NCI-H446 treated with DMSO at 0.1 percent for 48 hours (cell line): Measurements from ENCODE around the gene GOPC.

Source experiments
- DNase-seq: peaks from one replicate; lab custom pipeline; 2025; lab: John Stamatoyannopoulos, UW

The GOPC gene

GRCh38 chr6:117595099-117595923 is 7.0 kb downstream of the GOPC start:
- no peak for DNase-seq

- DNase-seq: no peak
Observed at GRCh38 chr6:117592983-117593759, 9.1 kb downstream of the GOPC start.

DNA sequence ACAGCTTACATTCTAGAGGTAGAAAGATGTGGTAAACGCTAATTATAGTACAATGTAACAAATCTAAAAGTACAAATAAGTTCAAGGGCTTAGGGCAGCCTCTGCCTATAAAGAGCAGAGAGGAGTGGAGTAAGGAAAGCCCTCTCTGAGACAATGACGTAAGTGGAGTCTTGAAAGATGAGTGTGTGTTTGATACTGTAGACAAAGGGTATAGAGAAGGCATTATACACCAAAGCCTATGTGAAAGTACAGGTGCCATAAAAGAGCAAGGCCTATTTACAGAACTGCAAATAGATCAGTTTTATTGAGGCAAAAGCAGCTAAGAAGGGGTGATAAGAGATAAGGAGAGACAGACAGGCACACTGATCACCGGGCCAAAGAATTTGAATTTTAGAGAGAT is 10.9 kb downstream of the GOPC start:
- DNase-seq: no peak

GRCh38 chr6:117590447-117590846 is 11.9 kb downstream of the GOPC start:
- no peak for DNase-seq

DNA sequence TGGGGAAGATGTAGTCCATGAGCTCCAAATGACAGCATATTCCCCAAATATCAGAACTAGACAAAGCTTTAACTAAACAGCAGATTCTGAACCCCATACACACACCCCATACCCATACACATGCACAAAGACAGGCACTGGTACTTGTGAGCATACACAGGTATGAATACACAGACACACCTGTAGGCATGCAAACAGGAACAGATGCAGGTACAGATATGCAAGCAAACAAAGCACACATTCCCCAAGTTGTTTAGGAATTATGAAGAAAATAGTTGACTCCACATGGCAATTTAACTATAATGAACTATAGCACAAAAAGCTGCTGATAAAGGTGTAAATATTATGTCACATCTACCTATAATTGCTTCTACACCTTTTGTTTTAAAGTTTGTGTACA is 16.7 kb downstream of the GOPC start:
- DNase-seq: no peak

- no peak for DNase-seq
Observed at GRCh38 chr6:117574198-117574597, 28.1 kb downstream of the GOPC start.

GRCh38 chr6:117573006-117573680 is 29.2 kb downstream of the GOPC start:
- DNase-seq: no peak

- no peak for DNase-seq
Observed at GRCh38 chr6:117568831-117569410, 33.4 kb downstream of the GOPC start.

DNA sequence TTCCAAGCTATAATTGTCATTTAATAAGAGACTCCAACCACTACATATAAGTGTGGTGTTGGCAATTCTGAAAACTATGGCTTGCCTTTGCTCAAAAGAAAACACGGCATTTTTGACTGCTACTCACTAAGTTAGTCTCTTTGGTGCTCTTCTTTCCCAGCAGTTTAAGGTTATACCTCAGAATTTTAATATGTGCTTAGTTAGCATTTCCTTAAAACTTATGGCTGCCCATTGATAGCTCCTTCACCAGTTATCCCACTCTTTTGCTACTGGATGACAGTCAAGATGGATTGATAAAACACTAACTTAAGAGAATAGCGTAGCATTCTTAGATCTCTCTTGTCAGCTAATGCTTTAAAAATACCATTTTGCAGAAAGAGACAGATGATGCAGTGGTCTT is 34.1 kb downstream of the GOPC start:
- no peak for DNase-seq

- no peak for DNase-seq
Observed at GRCh38 chr6:117564681-117565080, 37.6 kb downstream of the GOPC start.

DNA sequence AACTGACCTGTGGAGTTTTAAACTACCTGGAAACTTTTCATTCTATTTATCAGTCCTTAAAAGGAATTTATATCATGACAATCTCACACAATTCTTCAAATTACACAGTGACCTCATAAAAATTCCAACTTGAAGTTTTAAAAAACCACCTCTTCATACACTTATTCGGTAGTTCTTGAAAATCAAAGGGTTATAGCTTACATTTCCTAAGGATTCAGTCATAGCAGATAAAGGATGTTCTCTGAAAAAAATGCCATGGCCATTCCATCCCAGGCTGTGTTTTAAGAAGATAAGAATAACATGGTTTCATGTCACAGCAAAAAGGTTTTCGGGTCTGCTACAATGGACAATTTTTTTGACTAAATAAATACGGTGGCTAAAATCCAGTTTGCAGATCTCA is 41.2 kb downstream of the GOPC start:
- DNase-seq: no peak

DNA sequence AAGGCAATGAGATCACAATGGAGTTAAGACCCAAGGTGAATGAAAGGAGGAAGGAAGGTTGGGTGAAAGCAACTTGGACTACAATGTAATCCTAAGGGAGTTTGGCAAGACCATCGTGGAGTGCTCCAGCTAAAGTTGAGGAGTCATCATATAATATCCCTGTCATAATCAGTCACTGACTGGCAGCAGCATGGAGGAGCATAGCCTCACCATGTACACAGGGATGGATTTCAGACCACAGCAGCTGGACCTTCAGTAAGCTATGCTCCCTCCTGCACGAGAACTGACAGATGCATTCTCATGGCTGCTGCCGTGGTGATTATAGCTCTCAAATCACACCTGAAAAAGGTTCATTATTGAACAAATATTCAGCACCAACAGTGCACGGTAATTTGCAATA is 43.0 kb downstream of the GOPC start:
- no peak for DNase-seq

DNA sequence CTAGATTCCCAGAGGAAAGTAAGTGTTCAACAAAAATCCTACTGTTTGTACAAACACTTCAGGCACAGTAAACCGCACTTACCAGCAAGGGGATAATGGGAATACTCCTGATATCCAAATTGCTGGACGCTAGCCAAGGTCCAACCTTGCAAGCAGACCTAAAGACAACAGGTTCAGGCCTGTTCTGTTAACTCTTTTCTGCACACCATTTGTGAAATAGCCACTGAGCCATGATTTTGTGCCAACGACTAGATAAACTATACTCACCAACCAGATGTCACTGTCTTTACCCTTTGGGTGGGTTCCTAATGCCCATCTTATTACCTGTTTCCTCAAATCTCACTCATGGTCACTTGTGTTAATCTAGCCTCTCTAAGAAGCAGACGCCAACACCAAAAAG is 43.5 kb downstream of the GOPC start:
- DNase-seq: no peak

GRCh38 chr6:117557951-117558350 is 44.4 kb downstream of the GOPC start:
- no peak for DNase-seq

DNA sequence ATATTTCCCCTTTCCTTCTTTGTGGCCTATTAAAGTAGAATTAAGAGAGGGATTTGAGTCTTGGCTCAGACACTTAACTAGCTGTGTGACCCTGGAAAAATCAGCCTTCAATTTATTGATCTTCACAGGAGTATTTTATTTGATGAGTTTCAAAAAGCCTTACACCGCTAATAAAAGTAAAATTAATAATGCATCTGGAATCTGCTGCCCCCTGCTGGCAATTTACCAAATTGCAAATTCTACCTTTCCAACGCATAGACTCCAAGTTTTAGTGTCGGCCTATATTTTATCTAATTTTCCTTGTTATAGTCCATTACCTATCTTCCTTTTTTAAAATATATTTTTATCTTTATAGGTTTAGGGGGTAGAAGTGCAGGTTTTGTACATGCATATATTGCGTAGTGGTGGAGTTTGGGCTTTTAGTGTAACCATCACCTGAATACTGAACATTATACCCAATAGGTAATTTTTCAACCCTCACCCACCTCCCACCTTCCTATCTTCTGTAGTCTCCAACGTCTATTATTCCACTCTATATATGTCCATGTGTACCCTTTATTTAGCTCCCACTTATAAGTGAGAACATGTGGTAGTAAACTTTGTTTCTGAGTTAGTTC is 46.3 kb downstream of the GOPC start:
- DNase-seq: no peak

GRCh38 chr6:117555262-117555849 is 47.0 kb downstream of the GOPC start:
- DNase-seq: no peak

DNA sequence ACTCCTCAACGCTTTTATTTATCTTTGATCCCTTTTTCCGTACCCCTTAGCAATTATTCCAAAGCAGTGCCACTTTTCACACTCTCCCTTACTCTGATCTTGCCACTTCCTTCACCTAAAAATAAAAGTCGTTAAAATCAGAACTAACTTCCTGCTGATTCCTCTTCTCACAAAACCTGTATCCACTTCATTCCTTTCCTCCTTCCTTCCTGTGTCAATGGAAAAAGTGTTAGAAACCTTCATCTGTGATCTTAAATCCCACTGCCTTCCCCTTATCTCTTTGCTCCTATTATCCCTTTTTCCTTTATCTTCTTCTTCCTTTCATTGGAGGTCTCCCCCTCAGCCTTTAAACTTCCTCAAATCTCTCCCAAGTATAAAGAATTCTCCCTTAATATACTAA is 49.2 kb downstream of the GOPC start:
- DNase-seq: no peak

DNA sequence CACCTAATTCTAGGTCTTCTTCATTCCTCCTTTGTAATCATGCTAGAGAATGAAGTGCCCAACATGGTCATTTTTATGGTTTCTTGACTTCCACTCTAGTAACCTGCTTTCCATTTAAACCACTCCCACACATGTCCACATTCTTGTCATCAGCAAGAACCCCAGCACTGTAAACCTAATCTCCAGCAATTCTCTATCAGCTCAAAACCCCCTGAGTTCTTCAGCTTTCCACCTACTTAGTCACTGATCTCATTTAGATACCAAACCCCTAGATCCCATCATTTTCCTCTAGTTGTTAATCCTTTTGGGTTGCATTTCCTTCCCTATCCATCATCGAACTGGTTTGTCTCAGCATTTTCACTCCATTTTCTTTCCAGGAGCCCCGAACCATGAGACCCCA is 49.7 kb downstream of the GOPC start:
- no peak for DNase-seq

GRCh38 chr6:117550618-117551242 is 51.6 kb downstream of the GOPC start:
- no peak for DNase-seq

GRCh38 chr6:117550078-117550600 is 52.2 kb downstream of the GOPC start:
- no peak for DNase-seq

DNA sequence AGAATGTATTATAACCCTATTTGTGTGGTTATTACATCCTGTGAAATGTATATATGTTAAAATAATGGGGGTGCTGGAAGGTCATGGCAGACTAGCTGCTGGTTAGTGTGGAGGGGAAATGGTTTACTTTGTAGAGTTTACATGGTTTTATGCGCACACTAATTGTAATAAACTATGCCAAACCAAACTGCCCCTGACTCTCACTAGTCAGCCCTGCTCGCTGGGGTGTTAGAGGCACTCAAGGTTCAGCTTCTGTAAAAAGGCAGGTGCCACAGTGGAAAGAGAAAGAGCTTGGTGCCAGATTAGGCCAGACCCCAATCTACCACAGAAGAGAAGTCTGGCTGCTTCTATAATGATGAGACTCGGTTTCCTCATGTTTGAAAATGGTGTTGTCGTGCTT is 52.7 kb downstream of the GOPC start:
- DNase-seq: no peak
